ACC112 (cell line): ENCODE results near the gene KPNB1.
"Not testable (repeated sequence)": the region's sequence is repeated elsewhere in the genome, so short reads cannot be mapped to it uniquely, and the experiment has no call there.

Experiments used
- H2AFZ ChIP-seq: fragments of 200-600 bp; sonication (generic); one replicate; pipeline ENCODE4 v1.6.0; 2017; ENCODE audit warnings: antibody characterized with exemption, low read length; ENCODE audit not compliant: unreplicated experiment
- H3K27ac ChIP-seq: fragments of 200-600 bp; sonication (generic); 2 replicates; pipeline ENCODE4 v1.5.1; 2014; ENCODE audit warnings: low read depth, mild to moderate bottlenecking, antibody characterized with exemption, low read length, moderate library complexity
- H3K27me3 ChIP-seq: fragments of 200-600 bp; sonication (generic); 2 replicates; pipeline ENCODE4 v1.6.1; 2014; ENCODE audit warnings: mild to moderate bottlenecking, antibody characterized with exemption, low read length, moderate library complexity, mixed read lengths; ENCODE audit not compliant: insufficient read depth
- H3K36me3 ChIP-seq: fragments of 200-600 bp; sonication (generic); 2 replicates; pipeline ENCODE4 v1.6.1; 2016; ENCODE audit warnings: mild to moderate bottlenecking, antibody characterized with exemption, low read length, moderate library complexity, mixed read lengths; ENCODE audit not compliant: insufficient read depth
- H3K4me1 ChIP-seq: fragments of 200-600 bp; sonication (generic); one replicate; pipeline ENCODE4 v1.6.1; 2016; ENCODE audit warnings: low read length, mixed read lengths; ENCODE audit not compliant: insufficient read depth, unreplicated experiment, control insufficient read depth
- H3K4me3 ChIP-seq: fragments of 200-600 bp; sonication (generic); 2 replicates; pipeline ENCODE4 v1.5.1; 2014; ENCODE audit warnings: mild to moderate bottlenecking, low read depth, low read length
- H3K79me2 ChIP-seq: fragments of 200-600 bp; sonication (generic); one replicate; pipeline ENCODE4 v1.6.0; 2016; ENCODE audit warnings: low read length; ENCODE audit not compliant: control insufficient read depth, unreplicated experiment, insufficient read depth

KPNB1 gene

GRCh38 chr17:47676510-47677165 lies 26.9 kb downstream of the KPNB1 start:
- Histone ChIP-seq H3K4me1 (no peaks in the 10 kb centered on the region), H3K36me3 (peaks cover 72% of the 10 kb centered on the region), H3K4me3 (no peak overlapping the region), H3K79me2 (peaks cover 16% of the 10 kb centered on the region), H3K27ac (no peak overlapping the region), H2AFZ (no peak overlapping the region), H3K27me3 (no peaks in the 10 kb centered on the region)

GRCh38 chr17:47678196-47678595 lies 28.5 kb downstream of the KPNB1 start:
- Histone ChIP-seq H3K27ac (no peak overlapping the region), H3K4me1 (no peaks in the 10 kb centered on the region), H3K79me2 (peaks cover 12% of the 10 kb centered on the region), H3K4me3 (no peak overlapping the region), H3K27me3 (no peaks in the 10 kb centered on the region), H3K36me3 (peaks cover 73% of the 10 kb centered on the region), H2AFZ (no peak overlapping the region)

GRCh38 chr17:47682138-47682537 lies 32.4 kb downstream of the KPNB1 start:
- Histone ChIP-seq H3K36me3 (peaks cover 56% of the 10 kb centered on the region), H2AFZ (no peak overlapping the region), H3K27ac (no peak overlapping the region), H3K27me3 (no peaks in the 10 kb centered on the region), H3K4me1 (peaks cover 34% of the 10 kb centered on the region), H3K4me3 (no peak overlapping the region), H3K79me2 (no peaks in the 10 kb centered on the region)

GRCh38 chr17:47682727-47683126 lies 33.0 kb downstream of the KPNB1 start:
- H3K27ac ChIP-seq, H3K79me2 ChIP-seq: not testable (repeated sequence)
- peaks cover 51% of the 10 kb centered on the region for H3K36me3 ChIP-seq

GRCh38 chr17:47684025-47684424 lies 34.3 kb downstream of the KPNB1 start:
- H3K36me3 ChIP-seq, result peaks cover 44% of the 10 kb centered on the region
- no peaks in the 10 kb centered on the region for H3K79me2 ChIP-seq
- H2AFZ ChIP-seq, result no peak overlapping the region
- peak overlapping the region; percentile 89; the same call in 1 of the 2 replicates for H3K27ac ChIP-seq
- no peak overlapping the region for H3K4me3 ChIP-seq
- H3K4me1 ChIP-seq, result peaks cover 38% of the 10 kb centered on the region
- no peaks in the 10 kb centered on the region for H3K27me3 ChIP-seq

More at GRCh38 chr17:47682727-47683126, 33.0 kb downstream of the KPNB1 start:
- H2AFZ ChIP-seq, H3K27me3 ChIP-seq, H3K4me3 ChIP-seq: not testable (repeated sequence)
- peaks cover 38% of the 10 kb centered on the region for H3K4me1 ChIP-seq

- H3K4me1 ChIP-seq, result peaks cover 38% of the 10 kb centered on the region
- peaks cover 41% of the 10 kb centered on the region for H3K36me3 ChIP-seq
- no peak overlapping the region for H2AFZ ChIP-seq
- H3K79me2 ChIP-seq, result no peaks in the 10 kb centered on the region
- H3K27me3 ChIP-seq, result no peaks in the 10 kb centered on the region
- no peak overlapping the region for H3K4me3 ChIP-seq
- H3K27ac ChIP-seq, result peak overlapping the region; percentile 89
Observed at GRCh38 chr17:47684535-47685193, 34.9 kb downstream of the KPNB1 start.

- Histone ChIP-seq H3K36me3 (peaks cover 31% of the 10 kb centered on the region), H3K27ac (peak overlapping the region; percentile 89), H3K4me1 (peaks cover 38% of the 10 kb centered on the region), H3K27me3 (no peaks in the 10 kb centered on the region), H3K79me2 (no peaks in the 10 kb centered on the region), H3K4me3 (no peak overlapping the region; the same call in 1 of the 2 replicates), H2AFZ (no peak overlapping the region)
Observed at GRCh38 chr17:47685556-47686275, 36.0 kb downstream of the KPNB1 start.

GRCh38 chr17:47686276-47686635 lies 36.5 kb downstream of the KPNB1 start:
- peak overlapping the region; percentile 89 for H3K27ac ChIP-seq
- H3K27me3 ChIP-seq, result no peaks in the 10 kb centered on the region
- peaks cover 38% of the 10 kb centered on the region for H3K4me1 ChIP-seq
- H2AFZ ChIP-seq, result no peak overlapping the region
- no peaks in the 10 kb centered on the region for H3K79me2 ChIP-seq
- peaks cover 30% of the 10 kb centered on the region for H3K36me3 ChIP-seq
- H3K4me3 ChIP-seq, result no peak overlapping the region; the same call in 1 of the 2 replicates

DNA sequence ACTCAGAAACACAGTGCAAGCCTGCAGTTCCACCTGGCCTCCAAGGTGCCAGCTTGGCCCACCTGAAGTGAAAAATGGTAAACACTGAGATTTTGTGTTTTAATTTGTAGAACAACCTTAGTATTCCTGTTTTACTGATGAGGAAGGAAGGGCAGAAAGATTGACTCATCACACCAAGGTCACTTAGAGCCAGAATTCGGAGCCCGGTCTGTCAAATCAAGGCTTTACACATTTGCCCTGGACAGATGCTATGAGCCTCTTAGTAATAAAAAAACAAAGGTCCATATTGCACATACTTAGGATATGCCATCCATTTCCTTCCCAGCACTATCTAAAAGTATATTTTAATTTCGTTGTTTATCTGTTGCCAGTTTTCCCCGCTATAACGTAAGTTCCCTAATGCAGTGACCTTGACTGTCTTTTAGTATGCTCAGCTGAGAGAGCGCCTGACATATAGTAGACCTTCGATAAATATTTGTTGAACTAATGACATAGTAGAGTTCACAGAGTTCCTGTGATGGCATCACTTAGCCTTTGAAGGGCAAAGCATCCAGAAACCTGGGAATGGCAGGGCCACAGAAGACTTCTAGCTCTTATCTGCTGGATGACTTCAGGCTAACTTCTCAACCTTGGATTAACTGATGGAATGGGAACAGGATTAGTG lies 37.1 kb downstream of the KPNB1 start:
- Histone ChIP-seq H3K27me3 (no peaks in the 10 kb centered on the region), H3K36me3 (peaks cover 28% of the 10 kb centered on the region), H3K27ac (peak overlapping the region; percentile 89), H3K4me3 (no peak overlapping the region), H2AFZ (no peak overlapping the region), H3K4me1 (peaks cover 38% of the 10 kb centered on the region), H3K79me2 (no peaks in the 10 kb centered on the region)

DNA sequence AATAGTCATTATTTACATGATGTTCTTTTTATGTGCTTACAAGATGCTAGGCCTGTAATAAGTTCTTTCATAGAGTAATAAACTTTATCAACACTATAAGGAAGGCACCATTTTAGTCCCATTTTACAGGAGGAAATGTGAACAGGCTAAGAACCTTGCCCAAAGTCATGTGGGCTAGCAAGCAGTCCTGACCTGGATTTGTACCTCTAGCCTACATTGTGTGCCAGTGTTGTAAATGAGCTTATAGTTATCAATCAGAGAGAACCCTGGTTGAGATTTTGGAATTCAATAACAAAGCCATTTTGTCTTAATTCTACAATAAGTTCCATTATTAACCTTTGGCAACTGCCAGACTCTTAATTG lies 37.6 kb downstream of the KPNB1 start:
- Histone ChIP-seq H3K27ac (peak overlapping the region; percentile 89), H2AFZ (no peak overlapping the region), H3K79me2 (no peaks in the 10 kb centered on the region), H3K4me1 (peaks cover 38% of the 10 kb centered on the region), H3K27me3 (no peaks in the 10 kb centered on the region), H3K4me3 (no peak overlapping the region), H3K36me3 (peaks cover 23% of the 10 kb centered on the region)
